K562 (cell line): Measurements from ENCODE around the gene CRKL. TPM values are rescaled to one million over a fixed set of nuclear protein-coding genes. Genes with fewer than 3 reads are reported as not detected.
"Not testable (repeated sequence)": the region's sequence is repeated elsewhere in the genome, so short reads cannot be mapped to it uniquely, and the experiment has no call there.

Source experiments
- ATAC-seq: fragments of 200-7000 bp; cut with Tn5 transposase; 3 replicates; pipeline ENCODE4 v1.9.1; 2020; ENCODE audit warnings: moderate library complexity
- BruUV-seq: library from RNA; stranded (reverse); fragments of 400-500 nt; replicated peaks from 2 replicates; lab custom pipeline; 2021; lab: Mats Ljungman, UMichigan
- CTCF ChIA-PET: fragments of 300-600 bp; formaldehyde crosslinking; extraction: SDS; loops from one replicate; lab custom pipeline; 2021; ENCODE audit warnings: low intra/inter-chr PET ratio; lab: Yijun Ruan, JAX
- POLR2A ChIA-PET: fragments of 300-600, 350-650 bp; sonication (Branson Sonifier 250); formaldehyde crosslinking; extraction: SDS; loops from one replicate; lab custom pipeline; 2021; ENCODE audit warnings: antibody characterized with exemption, inconsistent platforms; lab: Yijun Ruan, JAX
- DNase-seq, 4 experiments: peaks; one replicate each; pipeline versions ENCODE4 v3.0.0 to v3.0.0-alpha.2; 2011 to 2018; ENCODE audit warnings: low spot score in 3 of 4, mixed read lengths in 3 of 4; ENCODE audit errors: extremely low read depth in 1 of 4
- FAIRE-seq: peaks from 2 replicates; lab custom pipeline; 2011; peaks lifted over from hg19 to GRCh38; lab: Jason Lieb, UNC
- H2AFZ ChIP-seq: 2 replicates; pipeline ENCODE4 v1.6.0; 2011; ENCODE audit warnings: low read depth, low read length, control low read depth, inconsistent platforms
- H3K27ac ChIP-seq: fragments of 200-600 bp; 3 replicates; pipeline ENCODE4 v1.8.0; 2011; ENCODE audit warnings: low read depth, mild to moderate bottlenecking, control low read depth, inconsistent platforms, low read length, moderate library complexity, mixed read lengths; ENCODE audit errors: extremely low read depth
- H3K27me3 ChIP-seq, 2 experiments: fragments of 300-600 bp in 1 of 2; 2 replicates in 1 of 2; 3 replicates in 1 of 2; pipeline versions ENCODE4 v1.6.0 to v1.8.0; 2011; ENCODE audit warnings: inconsistent platforms in 2 of 2, low read length in 2 of 2, mild to moderate bottlenecking in 1 of 2, mixed read lengths in 1 of 2, moderate library complexity in 1 of 2; ENCODE audit not compliant: control insufficient read depth in 2 of 2, insufficient read depth in 2 of 2
- H3K36me3 ChIP-seq: fragments of 300-600 bp; 3 replicates; pipeline ENCODE4 v1.8.0; 2011; ENCODE audit warnings: mild to moderate bottlenecking, low read length, inconsistent platforms; ENCODE audit not compliant: control insufficient read depth, insufficient read depth
- H3K4me1 ChIP-seq, 2 experiments: fragments of 200-600 bp in 1 of 2; replicated peaks in 1 of 2; 2 replicates in 1 of 2; 3 replicates in 1 of 2; pipeline versions ENCODE4 v1.5.1 to v1.8.0; 2011; ENCODE audit warnings: inconsistent platforms in 2 of 2, low read length in 2 of 2, mild to moderate bottlenecking in 1 of 2, mixed read lengths in 1 of 2, moderate library complexity in 1 of 2; ENCODE audit not compliant: control insufficient read depth in 2 of 2, insufficient read depth in 2 of 2
- H3K4me2 ChIP-seq: 2 replicates; pipeline ENCODE4 v1.6.1; 2011; ENCODE audit warnings: low read length, control low read depth, inconsistent platforms, mixed read lengths; ENCODE audit not compliant: insufficient read depth
- H3K4me3 ChIP-seq: fragments of 200-600 bp; sonication (generic), shearing (Covaris generic); 2 replicates; pipeline ENCODE4 v1.5.1; 2016; ENCODE audit warnings: control low read depth, inconsistent platforms
- H3K79me2 ChIP-seq: fragments of 200-600 bp; 3 replicates; pipeline ENCODE4 v1.8.0; 2011; ENCODE audit warnings: low read length, inconsistent platforms; ENCODE audit not compliant: control insufficient read depth, insufficient read depth
- H3K9ac ChIP-seq, 2 experiments: 2 replicates each; pipeline versions ENCODE4 v1.6.0 to v1.6.1; 2011; ENCODE audit warnings: low read depth in 2 of 2, low read length in 2 of 2, control low read depth in 1 of 2, inconsistent platforms in 1 of 2, mild to moderate bottlenecking in 1 of 2, mixed read lengths in 1 of 2; ENCODE audit not compliant: insufficient read depth in 1 of 2
- H3K9me1 ChIP-seq: one replicate; pipeline ENCODE4 v1.6.0; 2011; ENCODE audit warnings: inconsistent platforms, mild to moderate bottlenecking, low read length, moderate library complexity; ENCODE audit not compliant: control insufficient read depth, insufficient read depth
- H3K9me3 ChIP-seq: replicated peaks from 2 replicates; pipeline ENCODE4 v1.5.1; 2011; ENCODE audit warnings: low read depth, low read length, inconsistent platforms; ENCODE audit not compliant: control insufficient read depth, insufficient read depth
- H4K20me1 ChIP-seq: replicated peaks from 2 replicates; pipeline ENCODE4 v1.6.1; 2011; ENCODE audit warnings: low read length, inconsistent platforms, mixed read lengths; ENCODE audit not compliant: control insufficient read depth, insufficient read depth
- ARHGAP35 ChIP-seq: fragments of 450-650 bp; IDR thresholded peaks from 2 replicates; pipeline ENCODE4 v1.6.1; 2018; ENCODE audit not compliant: partially characterized antibody
- ARID3B ChIP-seq: fragments of 250-450 bp; sonication (Bioruptor Pico); IDR thresholded peaks from 2 replicates; pipeline ENCODE4 v1.4.0; 2020; ENCODE audit warnings: borderline replicate concordance
- CBFA2T3 ChIP-seq: fragments of 450-650 bp; IDR thresholded peaks from 2 replicates; pipeline ENCODE4 v1.6.1; 2017
- CEBPB ChIP-seq: fragments of 450-650 bp; IDR thresholded peaks from 2 replicates; pipeline ENCODE4 v1.6.1; 2016; ENCODE audit warnings: missing genetic modification characterization, missing compliant biosample characterization
- EHMT2 ChIP-seq: fragments of 450-650 bp; IDR thresholded peaks from 2 replicates; pipeline ENCODE4 v1.6.1; 2018; ENCODE audit warnings: antibody characterized with exemption
- FOXA3 ChIP-seq, 2 experiments: fragments of 450-650 bp in 1 of 2; sonication (generic) in 1 of 2; formaldehyde crosslinking; IDR thresholded peaks in 1 of 2; conservative IDR thresholded peaks in 1 of 2; 2 replicates each; pipeline versions ENCODE4 v1.4.0 to v1.8.0; 2020 to 2022; ENCODE audit warnings: mild to moderate bottlenecking in 2 of 2, missing genetic modification reagents in 1 of 2
- HCFC1 ChIP-seq: IDR thresholded peaks from 2 replicates; pipeline ENCODE4 v1.6.1; 2012; ENCODE audit warnings: low read depth, low read length, improper control_type of control experiment
- HDAC1 ChIP-seq, 2 experiments: fragments of 450-650 bp; IDR thresholded peaks; 2 replicates each; pipeline ENCODE4 v1.6.1; 2016 to 2017; ENCODE audit warnings: inconsistent platforms in 1 of 2, mild to moderate bottlenecking in 1 of 2, moderate library complexity in 1 of 2
- HLTF ChIP-seq: fragments of 450-650 bp; IDR thresholded peaks from 2 replicates; pipeline ENCODE4 v1.6.1; 2016
- JUN ChIP-seq, 2 experiments: sonication (generic) in 1 of 2; formaldehyde crosslinking in 1 of 2; IDR thresholded peaks; 2 replicates each; pipeline versions ENCODE4 v1.6.1 to v1.8.0; 2012 to 2022; ENCODE audit warnings: borderline replicate concordance in 2 of 2, mild to moderate bottlenecking in 2 of 2, improper control_type of control experiment in 1 of 2, low read depth in 1 of 2, low read length in 1 of 2, missing genetic modification reagents in 1 of 2
- LARP7 ChIP-seq: fragments of 450-650 bp; IDR thresholded peaks from 2 replicates; pipeline ENCODE4 v1.6.1; 2016
- NCOA4 ChIP-seq: fragments of 450-650 bp; IDR thresholded peaks from 2 replicates; pipeline ENCODE4 v1.6.1; 2018; ENCODE audit warnings: mild to moderate bottlenecking; ENCODE audit not compliant: partially characterized antibody
- PHB2 ChIP-seq: fragments of 450-650 bp; IDR thresholded peaks from 2 replicates; pipeline ENCODE4 v1.6.1; 2017; ENCODE audit warnings: low read depth
- ZBTB2 ChIP-seq: fragments of 450-650 bp; IDR thresholded peaks from 2 replicates; pipeline ENCODE4 v1.6.1; 2016; ENCODE audit warnings: antibody characterized with exemption
- ZNF143 ChIP-seq: sonication (generic); formaldehyde crosslinking; IDR thresholded peaks from 2 replicates; pipeline ENCODE4 v1.9.0; 2022; ENCODE audit warnings: mild to moderate bottlenecking, missing genetic modification reagents
- WGBS: fragments of 100-300 bp; shearing (Covaris generic); methylation state at CpG from one replicate; pipeline ENCODE4 v1.1.6; 2016; ENCODE audit warnings: low coverage, mixed read lengths; ENCODE audit not compliant: insufficient coverage; ENCODE audit errors: missing lambda C conversion rate; 5-methylcytosine and 5-hydroxymethylcytosine counted together
- in situ Hi-C: fragments of 300-500 bp; cut with MboI; formaldehyde crosslinking; loops from 4 replicates; pipeline ENCODE4 v1.15.0; 2018; ENCODE audit warnings: inconsistent platforms, mixed read lengths
- intact Hi-C: fragments of 100-400 bp; cut with micrococcal nuclease; formaldehyde crosslinking; loops from 2 replicates; pipeline ENCODE4 v1.14.2; 2022
- polyA plus RNA-seq, 8 experiments: library from polyadenylated mRNA; depleted of rRNA in 4 of 8; stranded (reverse) in 5 of 8; unstranded in 3 of 8; fragments of >200 nt; fragmentation: Nextera tagmentation in 2 of 8; fragmentation: Illumina TruSeq in 1 of 8; extraction: Ambion mirVana in 2 of 8; extraction: Trizol in 1 of 8; gene quantifications; 2 replicates each; pipeline versions ENCODE4 v1.2.1 to v1.2.3, GENCODE V29; 2011 to 2014; ENCODE audit warnings: inconsistent platforms in 1 of 8, missing spikeins in 1 of 8
- total RNA-seq, 7 experiments: library from RNA; depleted of rRNA in 6 of 7; stranded (reverse); fragments of >200 nt in 6 of 7; fragmentation: Illumina TruSeq in 2 of 7; extraction: Trizol in 2 of 7; gene quantifications; 2 replicates each; pipeline versions ENCODE4 v1.2.1 to v1.2.3, GENCODE V29; 2011 to 2021; ENCODE audit warnings: low replicate concordance in 1 of 7
- TF ChIP-seq, protein P1 (sequence below): fragments of 450-650 bp; IDR thresholded peaks from 2 replicates; pipeline ENCODE4 v1.7.0; 2016; ENCODE audit warnings: borderline replicate concordance

Gene CRKL
- total and polyA plus RNA-seq, 9 of the 15 experiments (the other 6 are each of a cell fraction or from before 2014, with no cell fraction given): 100 to 263 (median 124) TPM

DNA sequence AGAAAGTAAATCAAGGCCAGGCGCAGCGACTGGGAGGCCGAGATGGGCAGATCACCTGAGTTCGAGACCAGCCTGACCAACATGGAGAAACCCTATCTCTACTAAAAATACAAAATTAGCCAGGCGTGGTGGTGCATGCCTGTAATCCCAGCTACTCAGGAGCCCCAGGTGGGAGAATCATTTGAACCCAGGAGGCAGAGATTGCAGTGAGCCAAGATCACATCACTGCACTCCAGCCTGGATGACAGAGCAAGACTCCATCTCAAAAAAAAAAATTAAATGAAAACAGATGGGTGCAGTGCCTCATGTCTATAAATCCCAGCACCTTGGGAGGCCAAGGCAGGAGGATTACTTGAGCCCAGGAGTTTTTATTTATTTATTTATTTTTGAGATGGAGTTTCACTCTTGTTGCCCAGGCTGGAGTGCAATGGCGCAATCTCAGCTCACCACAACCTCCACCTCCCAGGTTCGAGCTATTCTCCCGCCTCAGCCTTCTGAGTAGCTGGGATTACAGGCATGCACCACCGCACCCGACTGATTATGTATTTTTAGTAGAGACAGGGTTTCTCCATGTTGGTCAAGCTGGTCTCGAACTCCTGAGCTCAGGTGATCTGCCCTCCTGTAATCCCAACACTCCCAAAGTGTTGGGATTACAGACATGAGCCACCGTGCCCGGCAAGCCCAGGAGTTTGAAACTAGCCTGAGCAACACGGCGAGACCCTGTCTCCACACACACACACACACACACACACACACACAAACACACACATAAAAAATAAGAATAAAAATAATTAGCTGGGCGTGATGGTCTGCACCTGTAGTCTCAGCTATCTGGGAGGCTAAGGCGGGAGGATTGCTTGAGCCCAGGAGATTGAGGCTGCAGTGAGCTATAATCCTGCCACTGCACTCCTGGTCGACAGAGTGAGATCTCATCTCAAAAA lies 15.8 kb upstream of the CRKL start:
- ATAC-seq; DNase-seq; H3K4me2 ChIP-seq; H3K36me3 ChIP-seq; H3K4me1 ChIP-seq; H3K79me2 ChIP-seq; H3K9me1 ChIP-seq; in situ Hi-C loops; H2AFZ ChIP-seq; H3K9me3 ChIP-seq; H3K4me3 ChIP-seq; CTCF ChIA-PET; FAIRE-seq; H4K20me1 ChIP-seq; intact Hi-C loops; H3K27ac ChIP-seq; BruUV-seq; H3K9ac ChIP-seq; TF ChIP-seq JUN (IDR thresholded peaks at IDR 0.05; ENCODE audit: borderline replicate concordance, low read depth, low read length): not testable (repeated sequence)
- 43% methylated on average over 18 of the region's 18 CpGs for WGBS
- POLR2A ChIA-PET: interaction anchor here (0.6 to 54.6 kb wide), 10 partner anchors 8 to 118 kb away, joined by 3 to 1556 read pairs (median 6); partner anchors contain the start of genes AIFM3, CRKL and LZTR1
- peaks cover 15 to 22% of the 10 kb centered on the region in 2 experiments; a peak in 4 of 5 replicates for H3K27me3 ChIP-seq
- TF ChIP-seq ARHGAP35 (peak; percentile 39), ZBTB2 (0 out of 2 replicates have a peak, but pooled peaks have one; percentile 16), ARID3B (CRISPR knock-in tag) (0 out of 2 replicates have a peak, but pooled peaks have one; percentile 41), NCOA4 (peak; percentile 18), HLTF (0 out of 2 replicates have a peak, but pooled peaks have one; percentile 54), PHB2 (0 out of 2 replicates have a peak, but pooled peaks have one; percentile 48), EHMT2 (peak; percentile 22; the same call in 1 of the 2 replicates), JUN (CRISPR knock-in tag; IDR thresholded peaks at IDR 0.05; ENCODE audit: borderline replicate concordance) (0 out of 2 replicates have a peak, but pooled peaks have one; percentile 49), CBFA2T3 (peak; percentile 34), CEBPB (tag) (peak; percentile 85), HDAC1 (IDR thresholded peaks at IDR 0.05) (0 out of 4 replicates have a peak, but pooled peaks of 1 of the 2 experiments have one; percentile 23), FOXA3 (CRISPR knock-in tag; conservative IDR thresholded peaks at IDR 0.05 in 1 of 2, IDR thresholded peaks at IDR 0.05 in 1 of 2) (peak in 1 of 2 experiments; percentile 37; a peak in 1 of 4 replicates), ZNF143 (CRISPR knock-in tag) (peak; percentile 35; the same call in 1 of the 2 replicates), HCFC1 (0 out of 2 replicates have a peak, but pooled peaks have one; percentile 7), LARP7 (peak; percentile 70; the same call in 1 of the 2 replicates)
- TF ChIP-seq, protein P1, sequence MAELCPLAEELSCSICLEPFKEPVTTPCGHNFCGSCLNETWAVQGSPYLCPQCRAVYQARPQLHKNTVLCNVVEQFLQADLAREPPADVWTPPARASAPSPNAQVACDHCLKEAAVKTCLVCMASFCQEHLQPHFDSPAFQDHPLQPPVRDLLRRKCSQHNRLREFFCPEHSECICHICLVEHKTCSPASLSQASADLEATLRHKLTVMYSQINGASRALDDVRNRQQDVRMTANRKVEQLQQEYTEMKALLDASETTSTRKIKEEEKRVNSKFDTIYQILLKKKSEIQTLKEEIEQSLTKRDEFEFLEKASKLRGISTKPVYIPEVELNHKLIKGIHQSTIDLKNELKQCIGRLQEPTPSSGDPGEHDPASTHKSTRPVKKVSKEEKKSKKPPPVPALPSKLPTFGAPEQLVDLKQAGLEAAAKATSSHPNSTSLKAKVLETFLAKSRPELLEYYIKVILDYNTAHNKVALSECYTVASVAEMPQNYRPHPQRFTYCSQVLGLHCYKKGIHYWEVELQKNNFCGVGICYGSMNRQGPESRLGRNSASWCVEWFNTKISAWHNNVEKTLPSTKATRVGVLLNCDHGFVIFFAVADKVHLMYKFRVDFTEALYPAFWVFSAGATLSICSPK: 0 out of 2 replicates have a peak, but pooled peaks have one; percentile 72
